ENCODE measurements around the gene THUMPD1.

Gene THUMPD1

GRCh38 chr16:20689668-20690067, 52.0 kb downstream of the THUMPD1 start:
- no peak for DNase-seq

- DNase-seq: no peak
Measured at GRCh38 chr16:20683812-20684211, 57.8 kb downstream of the THUMPD1 start.

Data from NK-92 treated with Interleukin-12 subunit alpha and Interleukin-12 subunit beta, amount 100 ng/mL, for 24 hours (cell line).